GM23338 (cell line): ENCODE measurements around the gene MIB2. TPM values are rescaled to one million over a fixed set of nuclear protein-coding genes. Genes with fewer than 3 reads are reported as not detected.

ENCODE experiments used
- ATAC-seq: fragments of 200-7000 bp; cut with Tn5 transposase; 3 replicates; pipeline ENCODE4 v1.9.1; 2020
- DNase-seq: peaks from one replicate; pipeline ENCODE4 v3.0.0-alpha.2; 2015; ENCODE audit warnings: low spot score
- H2AFZ ChIP-seq: fragments of 200-600 bp; sonication (generic); 2 replicates; pipeline ENCODE4 v1.8.0; 2016; ENCODE audit warnings: antibody characterized with exemption, mild to moderate bottlenecking, moderate library complexity
- H3F3A ChIP-seq: fragments of 200-600 bp; sonication (generic); replicated peaks from 2 replicates; pipeline ENCODE4 v1.8.0; 2017; ENCODE audit warnings: antibody characterized with exemption, mixed run types, low read depth
- H3K27ac ChIP-seq: fragments of 200-600 bp; sonication (generic); 2 replicates; pipeline ENCODE4 v1.6.1; 2016; ENCODE audit warnings: low read depth
- H3K27me3 ChIP-seq: fragments of 200-600 bp; sonication (generic); 2 replicates; pipeline ENCODE4 v1.8.0; 2016; ENCODE audit warnings: mild to moderate bottlenecking, mixed run types, moderate library complexity; ENCODE audit not compliant: insufficient read depth
- H3K36me3 ChIP-seq: fragments of 200-600 bp; sonication (generic); 2 replicates; pipeline ENCODE4 v1.8.0; 2016; ENCODE audit warnings: mild to moderate bottlenecking; ENCODE audit not compliant: insufficient read depth
- H3K4me1 ChIP-seq: fragments of 200-600 bp; sonication (generic); 2 replicates; pipeline ENCODE4 v1.8.0; 2016; ENCODE audit warnings: mild to moderate bottlenecking, moderate library complexity; ENCODE audit not compliant: insufficient read depth
- H3K4me2 ChIP-seq: fragments of 200-600 bp; sonication (generic); 2 replicates; pipeline ENCODE4 v1.7.1; 2017; ENCODE audit warnings: mixed run types
- H3K4me3 ChIP-seq: fragments of 200-600 bp; sonication (generic); 2 replicates; pipeline ENCODE4 v1.6.1; 2016; ENCODE audit warnings: mixed run types
- H3K79me2 ChIP-seq: fragments of 200-600 bp; sonication (generic); replicated peaks from 2 replicates; pipeline ENCODE4 v1.8.0; 2017; ENCODE audit warnings: mild to moderate bottlenecking; ENCODE audit not compliant: insufficient read depth
- H3K9me2 ChIP-seq: fragments of 200-600 bp; sonication (generic); 2 replicates; pipeline ENCODE4 v1.8.0; 2017; ENCODE audit not compliant: insufficient read depth
- H4K20me1 ChIP-seq: fragments of 200-600 bp; sonication (generic); replicated peaks from 2 replicates; pipeline ENCODE4 v1.8.0; 2017; ENCODE audit warnings: mild to moderate bottlenecking; ENCODE audit not compliant: insufficient read depth
- H3K27ac Mint-ChIP-seq: 2 replicates; pipeline ENCODE4 v1.8.0; 2020; ENCODE audit warnings: inconsistent platforms, mild to moderate bottlenecking, moderate library complexity, mixed read lengths
- H3K27me3 Mint-ChIP-seq: 3 replicates; pipeline ENCODE4 v1.8.0; 2022; ENCODE audit warnings: low read depth, mild to moderate bottlenecking, moderate library complexity, mixed read lengths, inconsistent platforms; ENCODE audit not compliant: insufficient read depth, poor library complexity
- H3K36me3 Mint-ChIP-seq: 3 replicates; pipeline ENCODE4 v1.8.0; 2021; ENCODE audit warnings: low read depth, mild to moderate bottlenecking, inconsistent platforms, moderate library complexity, mixed read lengths
- H3K4me1 Mint-ChIP-seq: 3 replicates; pipeline ENCODE4 v1.8.0; 2020; ENCODE audit warnings: mild to moderate bottlenecking, inconsistent platforms, mixed read lengths
- H3K4me3 Mint-ChIP-seq: 3 replicates; pipeline ENCODE4 v1.8.0; 2021; ENCODE audit warnings: moderate library complexity, mild to moderate bottlenecking, inconsistent platforms, mixed read lengths
- H3K9me3 Mint-ChIP-seq: 3 replicates; pipeline ENCODE4 v1.8.0; 2020; ENCODE audit warnings: moderate library complexity, mild to moderate bottlenecking, inconsistent platforms, mixed read lengths
- CREB1 ChIP-seq: fragments of 250-450 bp; sonication (Bioruptor Pico); IDR thresholded peaks from 2 replicates; pipeline ENCODE4 v1.5.0; 2020; ENCODE audit warnings: low read depth, mild to moderate bottlenecking, moderate library complexity
- ETS1 ChIP-seq: IDR thresholded peaks from 2 replicates; pipeline ENCODE4 v1.6.1; 2016; ENCODE audit warnings: antibody characterized with exemption
- EZH2 ChIP-seq: fragments of 200-600 bp; sonication (generic); IDR thresholded peaks from one replicate; pipeline ENCODE4 v1.8.0; 2017; ENCODE audit warnings: antibody characterized with exemption, mild to moderate bottlenecking, low read depth; ENCODE audit not compliant: unreplicated experiment
- JUNB ChIP-seq: IDR thresholded peaks from one replicate; pipeline ENCODE4 v1.6.1; 2016; ENCODE audit warnings: antibody characterized with exemption; ENCODE audit not compliant: unreplicated experiment
- NANOG ChIP-seq: IDR thresholded peaks from 2 replicates; pipeline ENCODE4 v1.6.1; 2016; ENCODE audit warnings: antibody characterized with exemption, borderline replicate concordance
- POLR2AphosphoS5 ChIP-seq: IDR thresholded peaks from 2 replicates; pipeline ENCODE4 v1.6.1; 2016; ENCODE audit warnings: antibody characterized with exemption, low read depth
- STAT1 ChIP-seq: IDR thresholded peaks from one replicate; pipeline ENCODE4 v1.6.1; 2016; ENCODE audit warnings: antibody characterized with exemption; ENCODE audit not compliant: unreplicated experiment
- ZNF331 ChIP-seq: fragments of 250-450 bp; sonication (Bioruptor Pico); IDR thresholded peaks from 2 replicates; pipeline ENCODE4 v1.5.0; 2020; ENCODE audit warnings: low read depth, mild to moderate bottlenecking, moderate library complexity
- polyA plus RNA-seq: library from polyadenylated mRNA; unstranded; fragments of >200 nt; fragmentation: Nextera tagmentation; extraction: Ambion mirVana; gene quantifications from 2 replicates; pipeline ENCODE4 v1.2.1, GENCODE V29; 2016
- total RNA-seq: library from RNA; depleted of rRNA; stranded (reverse); fragments of >200 nt; shearing (Covaris generic); gene quantifications from 2 replicates; pipeline ENCODE4 v1.2.3, GENCODE V29; 2014
- TF ChIP-seq, protein P1 (sequence below): fragments of 250-450 bp; sonication (Bioruptor Pico); IDR thresholded peaks from 2 replicates; pipeline ENCODE4 v1.5.0; 2020; ENCODE audit warnings: mild to moderate bottlenecking, moderate library complexity

Gene MIB2
- total and polyA plus RNA-seq, 2 experiments from 2014 or later, result 82.6 to 104 TPM

DNA sequence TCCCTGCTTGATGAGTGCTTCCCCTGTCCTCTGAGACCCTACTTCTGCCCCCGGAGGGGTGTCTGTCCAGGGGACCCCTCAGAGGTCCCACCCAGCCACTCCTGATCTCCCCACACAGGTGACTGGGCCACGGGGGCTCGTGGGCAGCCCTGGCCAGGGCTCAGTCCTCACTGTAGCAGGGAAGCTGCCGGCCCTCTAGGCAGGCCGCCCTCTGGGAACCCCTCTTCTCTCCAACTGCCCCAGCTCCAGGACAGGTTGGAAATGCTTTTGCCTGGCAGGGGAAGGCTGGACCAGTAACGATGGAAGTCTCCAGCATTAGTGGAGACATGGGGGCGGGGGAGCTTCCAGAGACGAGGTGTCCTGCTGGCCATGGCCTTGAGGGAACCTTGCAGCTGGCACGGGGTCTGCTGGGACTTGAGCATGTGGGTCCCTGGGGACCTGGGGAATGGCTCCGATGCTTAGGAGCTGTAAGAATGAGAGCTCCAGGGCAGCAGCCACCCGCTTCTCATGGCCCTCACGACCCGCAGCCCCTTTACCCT lies 12.3 kb upstream of the MIB2 start:
- Histone ChIP-seq H3K27ac (no peak overlapping the region), H3K36me3 (no peaks in the 10 kb centered on the region), H3K27me3 (peaks cover 31% of the 10 kb centered on the region), H3K9me2 (no peaks in the 10 kb centered on the region), H3K4me2 (no peak overlapping the region), H2AFZ (no peak overlapping the region), H3F3A (peaks cover 5% of the 10 kb centered on the region; the same call in 1 of the 2 replicates), H3K4me3 (no peak overlapping the region), H4K20me1 (no peaks in the 10 kb centered on the region), H3K79me2 (no peaks in the 10 kb centered on the region), H3K4me1 (no peaks in the 10 kb centered on the region; the same call in 1 of the 2 replicates)
- Mint-ChIP-seq H3K4me3 (no peak overlapping the region), H3K27me3 (peaks cover 44% of the 10 kb centered on the region), H3K4me1 (peaks cover 5% of the 10 kb centered on the region; the same call in 2 of the 3 replicates), H3K9me3 (no peaks in the 10 kb centered on the region), H3K27ac (no peak overlapping the region), H3K36me3 (no peaks in the 10 kb centered on the region)
- DNase-seq (no peak), ATAC-seq (no peak)
- TF ChIP-seq ZNF331 (CRISPR knock-in tag) (no peak), POLR2AphosphoS5 (no peak), CREB1 (CRISPR knock-in tag) (no peak), JUNB (no peak)
- TF ChIP-seq, protein P1, sequence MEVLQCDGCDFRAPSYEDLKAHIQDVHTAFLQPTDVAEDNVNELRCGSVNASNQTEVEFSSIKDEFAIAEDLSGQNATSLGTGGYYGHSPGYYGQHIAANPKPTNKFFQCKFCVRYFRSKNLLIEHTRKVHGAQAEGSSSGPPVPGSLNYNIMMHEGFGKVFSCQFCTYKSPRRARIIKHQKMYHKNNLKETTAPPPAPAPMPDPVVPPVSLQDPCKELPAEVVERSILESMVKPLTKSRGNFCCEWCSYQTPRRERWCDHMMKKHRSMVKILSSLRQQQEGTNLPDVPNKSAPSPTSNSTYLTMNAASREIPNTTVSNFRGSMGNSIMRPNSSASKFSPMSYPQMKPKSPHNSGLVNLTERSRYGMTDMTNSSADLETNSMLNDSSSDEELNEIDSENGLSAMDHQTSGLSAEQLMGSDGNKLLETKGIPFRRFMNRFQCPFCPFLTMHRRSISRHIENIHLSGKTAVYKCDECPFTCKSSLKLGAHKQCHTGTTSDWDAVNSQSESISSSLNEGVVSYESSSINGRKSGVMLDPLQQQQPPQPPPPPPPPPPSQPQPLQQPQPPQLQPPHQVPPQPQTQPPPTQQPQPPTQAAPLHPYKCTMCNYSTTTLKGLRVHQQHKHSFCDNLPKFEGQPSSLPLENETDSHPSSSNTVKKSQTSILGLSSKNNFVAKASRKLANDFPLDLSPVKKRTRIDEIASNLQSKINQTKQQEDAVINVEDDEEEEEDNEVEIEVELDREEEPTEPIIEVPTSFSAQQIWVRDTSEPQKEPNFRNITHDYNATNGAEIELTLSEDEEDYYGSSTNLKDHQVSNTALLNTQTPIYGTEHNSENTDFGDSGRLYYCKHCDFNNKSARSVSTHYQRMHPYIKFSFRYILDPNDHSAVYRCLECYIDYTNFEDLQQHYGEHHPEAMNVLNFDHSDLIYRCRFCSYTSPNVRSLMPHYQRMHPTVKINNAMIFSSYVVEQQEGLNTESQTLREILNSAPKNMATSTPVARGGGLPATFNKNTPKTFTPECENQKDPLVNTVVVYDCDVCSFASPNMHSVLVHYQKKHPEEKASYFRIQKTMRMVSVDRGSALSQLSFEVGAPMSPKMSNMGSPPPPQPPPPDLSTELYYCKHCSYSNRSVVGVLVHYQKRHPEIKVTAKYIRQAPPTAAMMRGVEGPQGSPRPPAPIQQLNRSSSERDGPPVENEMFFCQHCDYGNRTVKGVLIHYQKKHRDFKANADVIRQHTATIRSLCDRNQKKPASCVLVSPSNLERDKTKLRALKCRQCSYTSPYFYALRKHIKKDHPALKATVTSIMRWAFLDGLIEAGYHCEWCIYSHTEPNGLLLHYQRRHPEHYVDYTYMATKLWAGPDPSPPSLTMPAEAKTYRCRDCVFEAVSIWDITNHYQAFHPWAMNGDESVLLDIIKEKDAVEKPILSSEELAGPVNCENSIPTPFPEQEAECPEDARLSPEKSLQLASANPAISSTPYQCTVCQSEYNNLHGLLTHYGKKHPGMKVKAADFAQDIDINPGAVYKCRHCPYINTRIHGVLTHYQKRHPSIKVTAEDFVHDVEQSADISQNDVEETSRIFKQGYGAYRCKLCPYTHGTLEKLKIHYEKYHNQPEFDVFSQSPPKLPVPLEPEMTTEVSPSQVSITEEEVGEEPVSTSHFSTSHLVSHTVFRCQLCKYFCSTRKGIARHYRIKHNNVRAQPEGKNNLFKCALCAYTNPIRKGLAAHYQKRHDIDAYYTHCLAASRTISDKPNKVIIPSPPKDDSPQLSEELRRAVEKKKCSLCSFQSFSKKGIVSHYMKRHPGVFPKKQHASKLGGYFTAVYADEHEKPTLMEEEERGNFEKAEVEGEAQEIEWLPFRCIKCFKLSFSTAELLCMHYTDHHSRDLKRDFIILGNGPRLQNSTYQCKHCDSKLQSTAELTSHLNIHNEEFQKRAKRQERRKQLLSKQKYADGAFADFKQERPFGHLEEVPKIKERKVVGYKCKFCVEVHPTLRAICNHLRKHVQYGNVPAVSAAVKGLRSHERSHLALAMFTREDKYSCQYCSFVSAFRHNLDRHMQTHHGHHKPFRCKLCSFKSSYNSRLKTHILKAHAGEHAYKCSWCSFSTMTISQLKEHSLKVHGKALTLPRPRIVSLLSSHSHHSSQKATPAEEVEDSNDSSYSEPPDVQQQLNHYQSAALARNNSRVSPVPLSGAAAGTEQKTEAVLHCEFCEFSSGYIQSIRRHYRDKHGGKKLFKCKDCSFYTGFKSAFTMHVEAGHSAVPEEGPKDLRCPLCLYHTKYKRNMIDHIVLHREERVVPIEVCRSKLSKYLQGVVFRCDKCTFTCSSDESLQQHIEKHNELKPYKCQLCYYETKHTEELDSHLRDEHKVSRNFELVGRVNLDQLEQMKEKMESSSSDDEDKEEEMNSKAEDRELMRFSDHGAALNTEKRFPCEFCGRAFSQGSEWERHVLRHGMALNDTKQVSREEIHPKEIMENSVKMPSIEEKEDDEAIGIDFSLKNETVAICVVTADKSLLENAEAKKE, result no peak

- H3K36me3 ChIP-seq, result no peaks in the 10 kb centered on the region
- no peaks in the 10 kb centered on the region; the same call in 1 of the 2 replicates for H3K4me1 ChIP-seq
- Mint-ChIP-seq H3K27me3 (peaks cover 36% of the 10 kb centered on the region), H3K9me3 (no peaks in the 10 kb centered on the region), H3K4me1 (peaks cover 3% of the 10 kb centered on the region; the same call in 2 of the 3 replicates), H3K27ac (no peak overlapping the region), H3K4me3 (no peak overlapping the region), H3K36me3 (no peaks in the 10 kb centered on the region)
- no peaks in the 10 kb centered on the region for H4K20me1 ChIP-seq
- ATAC-seq, result no peak
- peaks cover 23% of the 10 kb centered on the region for H3K27me3 ChIP-seq
- H3K79me2 ChIP-seq, result no peaks in the 10 kb centered on the region
- H3F3A ChIP-seq, result peaks cover 2% of the 10 kb centered on the region; the same call in 1 of the 2 replicates
- no peak for DNase-seq
- TF ChIP-seq CREB1 (CRISPR knock-in tag) (no peak), EZH2 (no peak), ZNF331 (CRISPR knock-in tag) (no peak), ETS1 (no peak), NANOG (no peak), STAT1 (no peak)
- no peak overlapping the region for H2AFZ ChIP-seq
- no peaks in the 10 kb centered on the region for H3K9me2 ChIP-seq
- H3K4me2 ChIP-seq, result no peak overlapping the region
- H3K27ac ChIP-seq, result no peak overlapping the region
- no peak overlapping the region for H3K4me3 ChIP-seq
These were observed 11.5 kb upstream of the MIB2 start for GRCh38 chr1:1603671-1604373.
